Thyroid gland (tissue), 4 donors: ENCODE data around the gene AQP2.

ENCODE experiments used
- CTCF ChIP-seq, 6 experiments: fragments of 200-600 bp in 3 of 6; fragments of 450-650 bp in 3 of 6; sonication (generic) in 3 of 6; IDR thresholded peaks; one replicate each; pipeline ENCODE4 v1.5.1; 2016 to 2019; ENCODE audit warnings: antibody characterized with exemption in 6 of 6, mild to moderate bottlenecking in 2 of 6, inconsistent platforms in 1 of 6, moderate library complexity in 1 of 6
- POLR2A ChIP-seq, 2 donors: fragments of 450-650 bp; IDR thresholded peaks; one replicate each; pipeline ENCODE4 v1.6.1; 2017; ENCODE audit warnings: antibody characterized with exemption in 2 of 2, mild to moderate bottlenecking in 2 of 2, moderate library complexity in 1 of 2

GRCh38 chr12:49947593-49948226, 2.8 kb upstream of the AQP2 start:
- TF ChIP-seq POLR2A (IDR thresholded peaks at IDR 0.05) (no peak), CTCF (IDR thresholded peaks at IDR 0.05) (no peak)
